Measurements from ENCODE around the gene CBY2. TPM values are rescaled to one million over a fixed set of nuclear protein-coding genes. Genes with fewer than 3 reads are reported as not detected.

Gene CBY2
- total RNA-seq, 1 donor from 2014 or later: not detected

DNA sequence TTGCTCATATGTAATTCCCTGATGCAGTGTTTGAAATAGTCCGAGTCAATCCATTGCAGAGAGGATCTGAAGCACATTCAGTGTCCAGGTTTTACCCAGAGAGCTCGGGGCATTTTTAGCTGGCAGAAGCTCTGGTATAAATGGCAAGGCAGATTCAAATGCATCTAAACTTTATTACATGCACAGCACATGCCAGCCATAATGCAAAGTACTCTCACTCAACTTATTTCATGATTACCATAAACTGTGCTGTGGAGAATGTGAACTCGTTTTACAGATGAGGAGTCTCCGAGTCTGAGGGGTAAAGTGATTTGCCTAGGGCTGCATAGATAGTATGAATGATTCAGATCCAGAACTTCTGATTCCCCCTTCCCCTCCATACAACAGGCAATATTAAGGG lies 13.5 kb upstream of the CBY2 start:
- no peak overlapping the region for H3K4me3 ChIP-seq (ENCODE audit: low read depth, low read length)
- no peak for DNase-seq (ENCODE audit: low read depth)
- TF ChIP-seq, protein P1, sequence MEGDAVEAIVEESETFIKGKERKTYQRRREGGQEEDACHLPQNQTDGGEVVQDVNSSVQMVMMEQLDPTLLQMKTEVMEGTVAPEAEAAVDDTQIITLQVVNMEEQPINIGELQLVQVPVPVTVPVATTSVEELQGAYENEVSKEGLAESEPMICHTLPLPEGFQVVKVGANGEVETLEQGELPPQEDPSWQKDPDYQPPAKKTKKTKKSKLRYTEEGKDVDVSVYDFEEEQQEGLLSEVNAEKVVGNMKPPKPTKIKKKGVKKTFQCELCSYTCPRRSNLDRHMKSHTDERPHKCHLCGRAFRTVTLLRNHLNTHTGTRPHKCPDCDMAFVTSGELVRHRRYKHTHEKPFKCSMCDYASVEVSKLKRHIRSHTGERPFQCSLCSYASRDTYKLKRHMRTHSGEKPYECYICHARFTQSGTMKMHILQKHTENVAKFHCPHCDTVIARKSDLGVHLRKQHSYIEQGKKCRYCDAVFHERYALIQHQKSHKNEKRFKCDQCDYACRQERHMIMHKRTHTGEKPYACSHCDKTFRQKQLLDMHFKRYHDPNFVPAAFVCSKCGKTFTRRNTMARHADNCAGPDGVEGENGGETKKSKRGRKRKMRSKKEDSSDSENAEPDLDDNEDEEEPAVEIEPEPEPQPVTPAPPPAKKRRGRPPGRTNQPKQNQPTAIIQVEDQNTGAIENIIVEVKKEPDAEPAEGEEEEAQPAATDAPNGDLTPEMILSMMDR (IDR thresholded peaks at IDR 0.05; ENCODE audit: insufficient read depth, low read length, poor library complexity, severe bottlenecking): no peak
- peaks cover 4% of the 10 kb centered on the region for H3K27me3 ChIP-seq (ENCODE audit: control insufficient read depth, insufficient read depth, low read length)
- H3K36me3 ChIP-seq (ENCODE audit: control insufficient read depth, insufficient read depth, low read length): no peaks in the 10 kb centered on the region

DNA sequence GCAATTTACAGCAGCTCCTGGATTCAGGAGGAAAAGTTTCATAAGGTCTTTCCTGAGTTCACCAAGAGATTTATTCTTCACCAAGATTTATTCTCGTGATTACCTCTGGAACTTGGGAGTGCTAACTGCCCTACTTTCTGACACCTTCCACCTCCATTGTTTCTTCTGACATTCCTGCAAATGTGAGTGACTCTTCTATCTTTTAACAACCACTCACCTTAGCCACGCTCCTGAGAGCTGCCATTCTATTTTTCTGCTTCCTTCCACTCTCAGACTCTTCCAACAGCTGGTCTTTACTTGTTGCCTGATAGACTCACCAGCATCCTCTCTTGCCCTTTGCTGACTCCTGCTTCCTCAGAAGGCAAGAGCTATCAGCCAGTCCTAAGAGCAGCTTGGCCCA lies 11.5 kb upstream of the CBY2 start:
- Histone ChIP-seq H3K4me3 (ENCODE audit: low read depth, low read length) (no peak overlapping the region), H3K36me3 (ENCODE audit: control insufficient read depth, insufficient read depth, low read length) (no peaks in the 10 kb centered on the region), H3K27me3 (ENCODE audit: control insufficient read depth, insufficient read depth, low read length) (peaks cover 4% of the 10 kb centered on the region)
- TF ChIP-seq, protein P1 (IDR thresholded peaks at IDR 0.05; ENCODE audit: insufficient read depth, low read length, poor library complexity, severe bottlenecking): no peak
- DNase-seq (ENCODE audit: low read depth): no peak

DNA sequence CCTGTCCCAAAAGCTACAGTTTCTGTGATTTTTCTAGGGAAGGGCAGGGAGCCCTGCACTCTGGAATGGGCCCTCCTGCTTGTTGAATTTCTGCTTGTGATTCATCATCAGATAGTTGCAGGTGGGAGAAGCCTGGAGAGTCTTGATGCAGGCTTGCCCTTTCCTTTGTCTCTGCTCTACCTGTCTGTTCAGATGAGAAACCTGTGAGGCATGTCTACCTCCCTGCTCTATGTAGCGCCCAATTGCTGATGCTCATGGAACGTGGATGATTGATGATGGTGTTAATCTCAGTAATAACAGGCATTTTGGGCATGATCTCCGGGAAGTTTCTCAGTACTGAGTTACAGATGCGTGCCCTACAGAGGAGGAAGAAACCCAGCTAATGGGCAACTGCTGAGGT lies 10.9 kb upstream of the CBY2 start:
- Histone ChIP-seq H3K27me3 (ENCODE audit: control insufficient read depth, insufficient read depth, low read length) (peaks cover 4% of the 10 kb centered on the region), H3K4me3 (ENCODE audit: low read depth, low read length) (no peak overlapping the region), H3K36me3 (ENCODE audit: control insufficient read depth, insufficient read depth, low read length) (no peaks in the 10 kb centered on the region)
- no peak for DNase-seq (ENCODE audit: low read depth)
- TF ChIP-seq, protein P1 (IDR thresholded peaks at IDR 0.05; ENCODE audit: insufficient read depth, low read length, poor library complexity, severe bottlenecking): no peak

DNA sequence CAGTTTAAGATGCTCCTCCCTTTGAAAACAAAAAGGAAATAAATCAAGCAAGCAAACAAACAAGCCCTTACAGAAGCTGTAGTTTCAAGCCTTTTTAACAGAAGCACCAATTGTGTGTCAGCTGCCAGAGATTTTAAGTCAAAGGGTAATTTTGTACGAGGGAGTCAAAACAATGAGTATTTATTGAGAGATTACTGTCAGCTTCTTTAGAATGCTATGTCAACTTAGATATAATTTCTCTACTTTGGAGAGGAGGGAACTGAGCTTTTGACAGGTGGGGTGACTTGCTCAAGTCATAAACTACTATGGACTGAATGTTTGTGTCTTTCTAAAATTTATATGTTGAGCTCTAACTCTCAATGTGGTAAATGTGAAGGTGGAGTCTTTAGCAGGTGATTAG lies 10.5 kb upstream of the CBY2 start:
- Histone ChIP-seq H3K4me3 (ENCODE audit: low read depth, low read length) (no peak overlapping the region), H3K27me3 (ENCODE audit: control insufficient read depth, insufficient read depth, low read length) (peaks cover 4% of the 10 kb centered on the region), H3K36me3 (ENCODE audit: control insufficient read depth, insufficient read depth, low read length) (no peaks in the 10 kb centered on the region)
- no peak for DNase-seq (ENCODE audit: low read depth)
- TF ChIP-seq, protein P1 (IDR thresholded peaks at IDR 0.05; ENCODE audit: insufficient read depth, low read length, poor library complexity, severe bottlenecking): no peak

DNA sequence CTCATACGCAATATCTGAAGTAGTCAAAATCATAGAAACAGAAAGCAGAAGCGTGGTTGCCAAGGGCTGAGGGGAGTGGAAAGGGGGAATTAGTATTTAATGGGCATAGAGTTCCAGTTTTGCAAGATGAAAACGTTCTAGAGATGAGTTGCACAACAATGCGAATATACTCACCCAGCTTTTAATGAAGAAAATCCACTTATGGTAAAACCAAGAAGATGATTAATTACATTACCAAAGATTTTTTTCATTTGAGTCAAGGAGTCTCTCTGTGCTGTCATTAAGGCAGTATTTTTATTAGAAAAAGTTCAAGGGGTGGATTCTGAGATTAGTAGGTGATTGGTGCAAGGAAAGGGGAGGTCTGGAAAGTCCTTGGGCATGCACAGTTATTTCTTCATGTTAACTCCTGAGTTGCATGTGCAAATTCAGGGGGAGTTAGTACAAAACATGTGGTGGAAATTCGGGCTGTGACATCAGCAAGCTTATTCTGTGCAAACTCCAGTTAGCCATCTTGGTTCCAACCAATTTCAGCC lies 6.9 kb upstream of the CBY2 start:
- no peaks in the 10 kb centered on the region for H3K36me3 ChIP-seq (ENCODE audit: control insufficient read depth, insufficient read depth, low read length)
- DNase-seq (ENCODE audit: low read depth): no peak
- peaks cover 4% of the 10 kb centered on the region for H3K27me3 ChIP-seq (ENCODE audit: control insufficient read depth, insufficient read depth, low read length)
- TF ChIP-seq, protein P1 (IDR thresholded peaks at IDR 0.05; ENCODE audit: insufficient read depth, low read length, poor library complexity, severe bottlenecking): no peak
- H3K4me3 ChIP-seq (ENCODE audit: low read depth, low read length): no peak overlapping the region

DNA sequence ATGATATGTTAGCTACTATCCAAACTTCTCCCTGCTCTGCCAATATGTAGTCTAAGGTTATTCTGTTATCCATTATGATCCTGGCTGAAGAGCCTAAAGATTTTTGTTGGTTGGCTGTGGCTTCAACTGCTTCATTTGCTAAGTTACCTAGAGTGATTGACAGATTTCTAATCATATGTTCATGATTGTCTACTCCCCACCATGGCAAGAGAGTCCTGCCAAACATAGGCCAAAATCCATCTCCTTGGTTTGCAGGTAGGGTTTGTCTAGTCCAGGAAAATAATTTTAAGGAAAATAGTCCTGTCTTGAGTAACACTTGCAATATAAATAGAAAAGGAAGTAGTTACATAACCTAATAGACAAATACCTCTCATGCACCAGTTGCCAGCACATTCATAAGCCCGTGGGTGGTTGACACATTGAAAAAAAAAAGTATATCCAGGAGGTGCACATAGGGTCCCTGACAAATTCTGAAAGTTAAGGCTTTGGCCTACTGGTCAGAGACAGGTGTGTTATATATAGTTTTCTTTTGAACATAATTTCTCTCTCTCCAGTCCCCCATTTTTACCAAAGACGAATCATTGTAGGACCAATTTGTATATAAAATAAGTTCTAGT lies 5.4 kb upstream of the CBY2 start:
- H3K36me3 ChIP-seq (ENCODE audit: control insufficient read depth, insufficient read depth, low read length): no peaks in the 10 kb centered on the region
- DNase-seq (ENCODE audit: low read depth): no peak
- H3K4me3 ChIP-seq (ENCODE audit: low read depth, low read length): no peak overlapping the region
- H3K27me3 ChIP-seq (ENCODE audit: control insufficient read depth, insufficient read depth, low read length): no peaks in the 10 kb centered on the region
- TF ChIP-seq, protein P1 (IDR thresholded peaks at IDR 0.05; ENCODE audit: insufficient read depth, low read length, poor library complexity, severe bottlenecking): no peak
